T-helper 1 cell treated with Interleukin-12 subunit alpha and Interleukin-12 subunit beta and Interleukin-4 antibody, amounts not matched to agents 30 ng/mL and 1 ng/mL, for 36 hours (primary cell): ENCODE results near the gene KCNJ4. TPM values are rescaled to one million over a fixed set of nuclear protein-coding genes. Genes with fewer than 3 reads are reported as not detected.

Experiments
- intact Hi-C: fragments of 100-400 bp; cut with micrococcal nuclease; formaldehyde crosslinking; loops from one replicate; pipeline ENCODE4 v1.15.1; 2024
- total RNA-seq: library from RNA; stranded (reverse); gene quantifications from 2 replicates; pipeline ENCODE4 v1.2.3, GENCODE V29; 2022

Gene KCNJ4
- total RNA-seq, 1 donor from 2014 or later, result not detected

GRCh38 chr22:38454353-38455075, 485 bp downstream of the KCNJ4 start:
- intact Hi-C loops, result no loop called here

GRCh38 chr22:38453996-38454352, 1.0 kb downstream of the KCNJ4 start:
- intact Hi-C loops, result no loop called here

- intact Hi-C loops, result no loop called here
Observed at GRCh38 chr22:38453066-38453672, 1.8 kb downstream of the KCNJ4 start.

GRCh38 chr22:38452373-38453065, 2.5 kb downstream of the KCNJ4 start:
- intact Hi-C loops, result no loop called here

GRCh38 chr22:38451864-38452263, 3.1 kb downstream of the KCNJ4 start:
- intact Hi-C loops, result no loop called here

- intact Hi-C loops, result no loop called here
Observed at GRCh38 chr22:38451404-38451803, 3.6 kb downstream of the KCNJ4 start.

- intact Hi-C loops, result no loop called here
Observed at GRCh38 chr22:38450234-38450797, 4.7 kb downstream of the KCNJ4 start.

GRCh38 chr22:38449776-38450175, 5.2 kb downstream of the KCNJ4 start:
- intact Hi-C loops, result no loop called here

- intact Hi-C loops, result no loop called here
Observed at GRCh38 chr22:38448945-38449745, 5.9 kb downstream of the KCNJ4 start.

GRCh38 chr22:38446018-38446601, 8.9 kb downstream of the KCNJ4 start:
- intact Hi-C loops, result no loop called here

- intact Hi-C loops, result no loop called here
Observed at GRCh38 chr22:38444783-38445182, 10.2 kb downstream of the KCNJ4 start.

- intact Hi-C loops, result no loop called here
Observed at GRCh38 chr22:38443628-38444521, 11.1 kb downstream of the KCNJ4 start.

- intact Hi-C loops, result no loop called here
Observed at GRCh38 chr22:38442967-38443627, 11.9 kb downstream of the KCNJ4 start.

GRCh38 chr22:38441620-38442287, 13.2 kb downstream of the KCNJ4 start:
- intact Hi-C loops, result no loop called here

- intact Hi-C loops, result no loop called here
Observed at GRCh38 chr22:38440747-38441350, 14.2 kb downstream of the KCNJ4 start.

GRCh38 chr22:38437416-38437815, 17.6 kb downstream of the KCNJ4 start:
- intact Hi-C loops, result no loop called here

GRCh38 chr22:38436629-38437395, 18.2 kb downstream of the KCNJ4 start:
- intact Hi-C loops, result no loop called here

- intact Hi-C loops, result no loop called here
Observed at GRCh38 chr22:38435965-38436364, 19.0 kb downstream of the KCNJ4 start.
